ENCODE results near the gene PKP4. TPM values are rescaled to one million over a fixed set of nuclear protein-coding genes. Genes with fewer than 3 reads are reported as not detected.

PKP4 gene
- total RNA-seq, 1 experiment from 2014 or later = 55.2 TPM

DNA sequence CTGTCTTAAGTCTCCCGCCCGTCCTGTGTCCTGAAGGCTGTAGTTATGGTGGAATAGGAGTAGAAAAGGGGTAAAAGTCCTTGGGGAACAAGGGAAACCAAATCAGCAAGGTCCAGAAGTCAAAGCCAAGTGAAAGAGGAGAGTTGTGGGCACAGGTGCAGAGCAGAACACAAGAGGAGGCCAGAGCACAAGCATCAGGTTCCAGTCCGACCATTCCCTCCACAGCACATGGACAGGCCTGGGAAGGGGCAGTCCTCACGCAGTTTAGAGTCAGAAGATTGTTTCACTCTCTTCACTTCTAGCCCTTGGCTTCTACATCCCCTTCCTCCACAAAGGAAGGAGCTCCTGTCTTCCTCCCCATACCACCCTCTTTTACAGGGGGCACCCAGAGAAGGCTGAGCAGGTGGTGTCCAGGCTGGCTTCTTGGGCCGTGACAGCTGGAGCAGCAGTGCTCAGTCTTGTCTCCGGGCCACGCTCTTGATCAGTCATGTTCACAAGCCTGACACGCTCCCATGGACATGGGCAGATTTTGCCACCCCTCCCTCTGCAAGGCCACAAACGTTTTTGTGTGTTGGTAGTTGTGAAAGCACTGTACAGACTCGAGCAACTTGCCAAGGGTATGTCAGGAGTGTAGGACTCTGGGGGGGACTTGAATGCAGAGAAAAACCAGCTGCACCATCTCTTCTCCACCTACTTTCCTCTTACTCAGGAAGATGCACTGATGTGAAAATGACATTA, 199.9 kb downstream of the PKP4 start:
- ChIA-PET RAD21 (ENCODE audit: low non-redundant PET in 1 of 2, low total read pairs in 2 of 2, uncharacterized antibody in 2 of 2, unreplicated experiment in 2 of 2) (no interaction called here), CTCF (no interaction called here), POLR2A (no interaction called here)
- DNase-seq (ENCODE audit: low read depth, low spot score) = no peak
- H3K9ac ChIP-seq (ENCODE audit: low read length) = no peak overlapping the region
- intact Hi-C loops (cut with micrococcal nuclease) = no loop called here
- no peaks in the 10 kb centered on the region for H4K20me1 ChIP-seq (ENCODE audit: insufficient read depth)
- H3K9me3 ChIP-seq (ENCODE audit: control insufficient read depth in 1 of 2, insufficient read depth in 1 of 2, low read depth in 1 of 2, low read length in 2 of 2) = no peaks in the 10 kb centered on the region
- H3K4me1 ChIP-seq (ENCODE audit: control insufficient read depth in 1 of 2, insufficient read depth in 2 of 2, low read length in 2 of 2) = no peaks in the 10 kb centered on the region
- BruUV-seq (replicated peaks) = no TSS peak
- H3K27me3 ChIP-seq (ENCODE audit: insufficient read depth, low read length) = no peaks in the 10 kb centered on the region
- no peak overlapping the region for H3K4me3 ChIP-seq (replicated peaks in 1 of 2; ENCODE audit: low read depth in 1 of 2, low read length in 2 of 2)
- H3K79me2 ChIP-seq (ENCODE audit: insufficient read depth, low read length) = no peaks in the 10 kb centered on the region
- no peak overlapping the region for H2AFZ ChIP-seq (ENCODE audit: low read depth, low read length, poor library complexity, severe bottlenecking)
- H3K36me3 ChIP-seq (ENCODE audit: control insufficient read depth in 1 of 2, insufficient read depth in 2 of 2, low read length in 2 of 2) = 0 out of 4 replicates have a peak, but pooled peaks cover 2 to 3% of the 10 kb centered on the region in 2 experiments
- TF ChIP-seq CBX3 (IDR thresholded peaks at IDR 0.05; ENCODE audit: low read depth) (no peak), ZNF274 (IDR thresholded peaks at IDR 0.05; ENCODE audit: low read depth, low read length) (no peak), SIN3A (IDR thresholded peaks at IDR 0.05; ENCODE audit: low read depth) (no peak), SRF (IDR thresholded peaks at IDR 0.05; ENCODE audit: low read depth) (no peak), JUND (IDR thresholded peaks at IDR 0.05) (no peak), EGR1 (IDR thresholded peaks at IDR 0.05; ENCODE audit: low read depth) (no peak), RAD21 (IDR thresholded peaks at IDR 0.05; ENCODE audit: low read depth) (no peak), POLR2AphosphoS5 (IDR thresholded peaks at IDR 0.05; ENCODE audit: low read depth, low read length) (no peak), ZFX (IDR thresholded peaks at IDR 0.05) (no peak), EZH2phosphoT487 (IDR thresholded peaks at IDR 0.05; ENCODE audit: borderline replicate concordance) (no peak), TCF7L2 (IDR thresholded peaks at IDR 0.05; ENCODE audit: borderline replicate concordance, extremely low read depth, insufficient read depth, insufficient read length) (no peak), CEBPB (IDR thresholded peaks at IDR 0.05; ENCODE audit: low read depth) (no peak), POLR2A (IDR thresholded peaks at IDR 0.05; ENCODE audit: borderline replicate concordance, extremely low read depth, insufficient read depth, insufficient read length) (no peak), ELF1 (IDR thresholded peaks at IDR 0.05; ENCODE audit: borderline replicate concordance, low read depth) (no peak), YY1 (IDR thresholded peaks at IDR 0.05; ENCODE audit: extremely low read depth, insufficient replicate concordance, low read depth, low read length) (no peak)
- TF ChIP-seq, protein P1, sequence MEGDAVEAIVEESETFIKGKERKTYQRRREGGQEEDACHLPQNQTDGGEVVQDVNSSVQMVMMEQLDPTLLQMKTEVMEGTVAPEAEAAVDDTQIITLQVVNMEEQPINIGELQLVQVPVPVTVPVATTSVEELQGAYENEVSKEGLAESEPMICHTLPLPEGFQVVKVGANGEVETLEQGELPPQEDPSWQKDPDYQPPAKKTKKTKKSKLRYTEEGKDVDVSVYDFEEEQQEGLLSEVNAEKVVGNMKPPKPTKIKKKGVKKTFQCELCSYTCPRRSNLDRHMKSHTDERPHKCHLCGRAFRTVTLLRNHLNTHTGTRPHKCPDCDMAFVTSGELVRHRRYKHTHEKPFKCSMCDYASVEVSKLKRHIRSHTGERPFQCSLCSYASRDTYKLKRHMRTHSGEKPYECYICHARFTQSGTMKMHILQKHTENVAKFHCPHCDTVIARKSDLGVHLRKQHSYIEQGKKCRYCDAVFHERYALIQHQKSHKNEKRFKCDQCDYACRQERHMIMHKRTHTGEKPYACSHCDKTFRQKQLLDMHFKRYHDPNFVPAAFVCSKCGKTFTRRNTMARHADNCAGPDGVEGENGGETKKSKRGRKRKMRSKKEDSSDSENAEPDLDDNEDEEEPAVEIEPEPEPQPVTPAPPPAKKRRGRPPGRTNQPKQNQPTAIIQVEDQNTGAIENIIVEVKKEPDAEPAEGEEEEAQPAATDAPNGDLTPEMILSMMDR (IDR thresholded peaks at IDR 0.05 in 2 of 3, conservative IDR thresholded peaks at IDR 0.05 in 1 of 3; ENCODE audit: borderline replicate concordance in 1 of 3, insufficient read depth in 1 of 3, low read depth in 2 of 3, low read length in 2 of 3) = no peak
- TF ChIP-seq, protein P2, sequence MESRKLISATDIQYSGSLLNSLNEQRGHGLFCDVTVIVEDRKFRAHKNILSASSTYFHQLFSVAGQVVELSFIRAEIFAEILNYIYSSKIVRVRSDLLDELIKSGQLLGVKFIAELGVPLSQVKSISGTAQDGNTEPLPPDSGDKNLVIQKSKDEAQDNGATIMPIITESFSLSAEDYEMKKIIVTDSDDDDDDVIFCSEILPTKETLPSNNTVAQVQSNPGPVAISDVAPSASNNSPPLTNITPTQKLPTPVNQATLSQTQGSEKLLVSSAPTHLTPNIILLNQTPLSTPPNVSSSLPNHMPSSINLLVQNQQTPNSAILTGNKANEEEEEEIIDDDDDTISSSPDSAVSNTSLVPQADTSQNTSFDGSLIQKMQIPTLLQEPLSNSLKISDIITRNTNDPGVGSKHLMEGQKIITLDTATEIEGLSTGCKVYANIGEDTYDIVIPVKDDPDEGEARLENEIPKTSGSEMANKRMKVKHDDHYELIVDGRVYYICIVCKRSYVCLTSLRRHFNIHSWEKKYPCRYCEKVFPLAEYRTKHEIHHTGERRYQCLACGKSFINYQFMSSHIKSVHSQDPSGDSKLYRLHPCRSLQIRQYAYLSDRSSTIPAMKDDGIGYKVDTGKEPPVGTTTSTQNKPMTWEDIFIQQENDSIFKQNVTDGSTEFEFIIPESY (IDR thresholded peaks at IDR 0.05; ENCODE audit: extremely low read depth, insufficient replicate concordance, low read length) = no peak
- TF ChIP-seq, protein P3, sequence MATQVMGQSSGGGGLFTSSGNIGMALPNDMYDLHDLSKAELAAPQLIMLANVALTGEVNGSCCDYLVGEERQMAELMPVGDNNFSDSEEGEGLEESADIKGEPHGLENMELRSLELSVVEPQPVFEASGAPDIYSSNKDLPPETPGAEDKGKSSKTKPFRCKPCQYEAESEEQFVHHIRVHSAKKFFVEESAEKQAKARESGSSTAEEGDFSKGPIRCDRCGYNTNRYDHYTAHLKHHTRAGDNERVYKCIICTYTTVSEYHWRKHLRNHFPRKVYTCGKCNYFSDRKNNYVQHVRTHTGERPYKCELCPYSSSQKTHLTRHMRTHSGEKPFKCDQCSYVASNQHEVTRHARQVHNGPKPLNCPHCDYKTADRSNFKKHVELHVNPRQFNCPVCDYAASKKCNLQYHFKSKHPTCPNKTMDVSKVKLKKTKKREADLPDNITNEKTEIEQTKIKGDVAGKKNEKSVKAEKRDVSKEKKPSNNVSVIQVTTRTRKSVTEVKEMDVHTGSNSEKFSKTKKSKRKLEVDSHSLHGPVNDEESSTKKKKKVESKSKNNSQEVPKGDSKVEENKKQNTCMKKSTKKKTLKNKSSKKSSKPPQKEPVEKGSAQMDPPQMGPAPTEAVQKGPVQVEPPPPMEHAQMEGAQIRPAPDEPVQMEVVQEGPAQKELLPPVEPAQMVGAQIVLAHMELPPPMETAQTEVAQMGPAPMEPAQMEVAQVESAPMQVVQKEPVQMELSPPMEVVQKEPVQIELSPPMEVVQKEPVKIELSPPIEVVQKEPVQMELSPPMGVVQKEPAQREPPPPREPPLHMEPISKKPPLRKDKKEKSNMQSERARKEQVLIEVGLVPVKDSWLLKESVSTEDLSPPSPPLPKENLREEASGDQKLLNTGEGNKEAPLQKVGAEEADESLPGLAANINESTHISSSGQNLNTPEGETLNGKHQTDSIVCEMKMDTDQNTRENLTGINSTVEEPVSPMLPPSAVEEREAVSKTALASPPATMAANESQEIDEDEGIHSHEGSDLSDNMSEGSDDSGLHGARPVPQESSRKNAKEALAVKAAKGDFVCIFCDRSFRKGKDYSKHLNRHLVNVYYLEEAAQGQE (IDR thresholded peaks at IDR 0.05; ENCODE audit: low read depth) = no peak
- TF ChIP-seq, protein P4, sequence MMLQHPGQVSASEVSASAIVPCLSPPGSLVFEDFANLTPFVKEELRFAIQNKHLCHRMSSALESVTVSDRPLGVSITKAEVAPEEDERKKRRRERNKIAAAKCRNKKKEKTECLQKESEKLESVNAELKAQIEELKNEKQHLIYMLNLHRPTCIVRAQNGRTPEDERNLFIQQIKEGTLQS (IDR thresholded peaks at IDR 0.05) = no peak
- H3K27ac ChIP-seq (ENCODE audit: low read depth, low read length) = no peak overlapping the region
- no peaks in the 10 kb centered on the region for H3K9me2 ChIP-seq (ENCODE audit: insufficient read depth)
- no peak for ATAC-seq
- no peak overlapping the region for H3K4me2 ChIP-seq (ENCODE audit: low read length)

Data from HCT116 (cell line).